Iris pigment epithelial cell (primary cell): ENCODE data around the gene WNK1.
"Not testable (repeated sequence)": the region's sequence is repeated elsewhere in the genome, so short reads cannot be mapped to it uniquely, and the experiment has no call there.

Source experiments
- DNase-seq: peaks from one replicate; pipeline ENCODE4 v3.0.0-alpha.2; 2011; ENCODE audit warnings: low read depth

The WNK1 gene

DNA sequence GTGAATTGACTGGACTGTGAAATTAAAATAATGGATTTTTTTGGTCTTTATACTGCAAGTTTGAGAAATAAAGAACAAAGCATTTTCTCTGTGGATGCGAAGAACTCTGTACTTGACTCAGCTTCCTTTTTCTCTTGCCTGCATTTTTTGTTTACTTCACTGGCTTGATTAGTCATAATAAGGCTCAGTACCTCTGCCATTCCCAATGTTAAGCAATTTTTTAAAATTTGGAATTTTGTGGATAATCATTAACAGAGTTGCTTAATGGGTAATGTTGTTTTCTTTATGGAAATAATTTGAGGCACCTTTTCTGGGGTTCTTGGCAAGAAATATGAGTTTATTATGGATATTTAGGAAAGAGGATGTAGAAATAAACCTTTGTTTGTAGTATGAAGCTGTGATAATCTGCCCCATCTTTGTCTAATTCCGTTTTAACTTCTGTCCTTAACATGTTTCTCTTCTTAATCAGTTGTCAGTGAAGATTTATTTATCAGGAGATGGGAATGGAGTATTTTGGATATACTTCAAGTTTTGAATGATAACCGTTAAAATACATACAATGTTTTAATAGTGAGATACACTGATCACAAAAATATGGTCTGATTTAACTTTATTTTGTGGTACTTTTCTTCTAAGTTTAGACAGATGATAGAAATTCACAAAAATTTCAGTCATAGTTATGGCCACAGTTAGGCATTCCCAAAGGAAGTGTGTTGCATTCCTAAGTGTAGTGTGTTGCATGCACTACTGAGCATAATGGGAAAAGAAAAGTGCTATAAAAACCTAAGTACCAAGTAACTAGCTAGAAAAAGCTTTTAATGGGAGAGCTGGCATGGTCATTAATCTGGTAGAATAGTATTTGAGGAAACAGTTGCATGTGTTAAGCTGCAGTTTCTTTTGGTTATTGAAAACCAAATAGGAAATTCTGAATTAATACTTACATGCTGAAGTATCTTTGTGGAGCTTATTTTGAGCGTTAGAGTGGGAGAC lies 27.7 kb downstream of the WNK1 start:
- DNase-seq = peak; percentile 65

DNA sequence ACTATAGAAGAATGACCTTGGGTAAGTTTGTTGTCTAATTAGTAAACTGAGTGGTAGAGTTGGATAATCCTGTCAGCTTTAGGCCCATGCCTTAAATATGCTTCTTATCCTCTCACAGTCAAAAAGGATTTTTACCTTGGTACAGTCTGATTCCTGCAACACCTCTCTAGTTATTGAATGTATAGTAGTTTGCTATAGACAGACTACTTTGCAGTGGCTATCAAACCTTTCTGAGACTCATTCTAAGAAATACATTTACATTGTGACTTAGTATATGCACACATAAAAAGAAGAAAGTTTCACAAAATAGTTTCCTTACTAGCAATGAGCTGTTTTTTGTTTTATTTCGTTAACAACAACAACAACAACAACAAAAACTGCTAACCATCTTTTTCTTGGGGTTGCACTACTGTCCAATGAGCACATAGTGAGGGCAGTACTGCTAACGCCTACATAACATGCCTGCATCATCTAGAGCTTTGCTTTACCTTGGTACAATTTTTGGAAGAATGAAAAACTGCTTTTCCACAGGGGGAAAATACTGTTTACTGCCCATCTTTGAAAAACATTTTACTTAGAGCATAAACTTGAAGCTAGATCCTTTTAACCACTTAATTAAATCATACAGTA lies 28.5 kb downstream of the WNK1 start:
- no peak for DNase-seq

DNA sequence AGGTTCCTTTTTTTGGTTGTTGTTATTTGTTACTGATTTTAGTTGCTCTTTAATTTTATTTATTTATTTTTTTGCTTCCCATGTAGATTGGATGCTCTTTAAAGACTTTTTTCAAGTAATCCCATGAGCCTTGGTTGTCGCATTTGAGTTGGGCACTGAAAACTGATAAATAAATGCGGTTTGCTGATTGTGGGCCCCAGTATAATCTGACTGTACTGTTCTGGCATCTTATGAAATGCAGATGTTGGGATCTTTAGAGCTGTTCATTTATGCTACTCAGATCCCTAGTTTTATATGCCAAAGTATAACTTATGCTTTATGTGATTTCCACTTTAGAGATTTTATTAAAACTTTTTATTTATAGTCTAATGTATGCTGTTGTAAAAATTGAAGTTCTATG lies 33.3 kb downstream of the WNK1 start:
- no peak for DNase-seq

DNA sequence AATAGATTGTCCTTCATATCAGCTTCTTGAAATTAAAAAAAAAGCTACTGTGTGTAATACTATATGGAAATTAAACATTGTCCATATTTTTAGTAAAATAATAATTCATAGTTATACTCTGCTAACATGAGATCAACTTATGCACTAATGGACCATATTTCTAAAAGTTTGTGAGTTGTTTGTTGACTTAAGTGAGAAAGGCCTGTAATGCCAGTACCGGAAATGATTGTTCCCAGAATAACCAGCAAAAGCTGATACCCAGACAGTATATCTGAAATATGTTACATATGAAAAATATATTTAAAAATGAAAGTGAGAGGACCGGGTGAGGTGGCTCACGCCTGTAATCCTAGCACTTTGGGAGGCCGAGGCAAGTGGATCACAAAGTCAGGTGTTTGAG lies 35.9 kb downstream of the WNK1 start:
- no peak for DNase-seq

DNA sequence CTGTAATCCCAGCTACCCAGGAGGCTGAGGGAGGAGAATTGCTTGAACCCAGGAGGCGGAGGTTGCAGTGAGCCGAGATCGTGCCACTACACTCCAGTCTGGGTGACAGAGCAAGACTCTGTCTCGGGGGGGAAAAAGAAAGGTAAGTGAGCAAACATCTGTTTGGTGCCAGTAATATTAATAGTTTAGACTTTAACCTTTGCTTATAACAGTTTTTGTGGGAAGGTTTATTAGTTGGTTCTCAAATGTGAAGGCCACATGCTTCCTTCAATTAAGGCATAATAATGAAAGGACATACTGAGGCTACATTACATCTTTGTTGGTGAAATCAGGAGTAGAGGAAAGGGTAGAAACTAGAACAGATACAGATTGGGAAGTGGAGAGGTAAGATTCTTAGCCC lies 36.4 kb downstream of the WNK1 start:
- not testable (repeated sequence) for DNase-seq

DNA sequence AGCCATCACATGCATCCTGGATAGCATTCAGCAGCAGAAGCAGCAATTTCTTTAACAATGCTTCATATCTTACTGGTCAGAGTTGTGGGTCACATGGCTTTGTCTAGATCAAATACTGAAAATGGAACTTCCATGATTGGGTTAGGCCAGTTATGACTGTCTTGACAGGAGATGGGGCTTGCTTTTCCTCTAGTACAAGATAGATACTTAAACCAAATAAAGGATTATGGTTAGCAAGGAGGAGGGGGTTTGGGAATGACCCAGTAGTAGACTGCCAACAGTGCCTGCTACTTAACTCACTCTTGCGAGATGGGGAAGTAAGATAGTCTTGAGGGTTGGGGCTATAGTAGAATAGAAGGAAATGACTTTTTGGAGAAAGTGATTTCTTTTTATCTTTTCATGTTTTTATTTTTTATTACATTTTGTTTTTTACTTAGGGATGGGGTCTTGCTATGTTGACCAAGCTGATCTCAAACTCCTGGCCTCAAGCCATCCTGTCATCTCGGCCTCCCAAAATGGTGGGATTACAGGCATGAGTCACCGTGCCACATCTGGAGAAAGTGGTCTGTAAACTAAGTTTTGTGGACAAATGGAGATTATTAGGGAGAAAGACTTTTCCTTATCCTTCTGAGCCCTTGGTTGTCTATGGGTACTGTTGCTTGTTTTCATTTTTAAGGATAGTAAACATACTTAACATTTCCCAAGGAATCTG lies 37.6 kb downstream of the WNK1 start:
- DNase-seq = no peak

DNA sequence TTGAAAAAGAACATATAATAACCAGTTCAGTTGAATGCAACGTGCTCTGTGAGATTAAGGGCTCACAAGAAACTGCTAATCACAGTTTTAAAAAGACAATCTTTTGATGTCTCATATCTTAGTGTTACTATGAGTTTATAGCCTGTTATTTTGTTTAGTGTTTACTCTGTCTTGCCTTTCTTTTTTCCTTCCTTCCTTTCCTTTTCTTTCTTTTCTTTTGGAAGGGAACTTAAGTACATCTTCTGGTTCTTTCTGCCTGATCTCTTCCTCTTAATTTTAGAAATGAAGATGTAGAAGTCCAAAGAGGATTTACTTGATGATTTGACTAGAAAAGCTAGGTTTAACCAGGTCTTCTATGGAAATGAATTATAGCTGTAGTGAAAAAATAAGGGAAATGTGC lies 38.2 kb downstream of the WNK1 start:
- DNase-seq = no peak

DNA sequence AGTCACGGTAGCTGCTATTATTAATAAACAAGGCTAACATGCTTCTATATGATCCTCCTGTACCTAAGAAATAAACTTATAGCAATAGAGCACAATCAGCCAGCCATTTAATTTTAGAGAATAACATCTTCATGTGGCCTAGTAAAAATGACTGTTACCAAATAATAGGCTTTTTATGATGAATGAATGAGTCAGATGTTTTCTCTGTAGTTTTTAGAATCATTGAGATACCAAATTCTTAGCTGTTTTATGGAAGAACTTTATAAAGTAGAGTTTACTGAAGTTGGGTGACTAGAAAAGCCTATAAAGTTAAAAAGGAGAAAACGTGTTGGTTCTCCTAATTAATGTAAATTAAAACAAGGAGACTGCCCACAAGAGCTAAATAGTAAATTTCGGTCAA lies 40.7 kb downstream of the WNK1 start:
- no peak for DNase-seq

DNA sequence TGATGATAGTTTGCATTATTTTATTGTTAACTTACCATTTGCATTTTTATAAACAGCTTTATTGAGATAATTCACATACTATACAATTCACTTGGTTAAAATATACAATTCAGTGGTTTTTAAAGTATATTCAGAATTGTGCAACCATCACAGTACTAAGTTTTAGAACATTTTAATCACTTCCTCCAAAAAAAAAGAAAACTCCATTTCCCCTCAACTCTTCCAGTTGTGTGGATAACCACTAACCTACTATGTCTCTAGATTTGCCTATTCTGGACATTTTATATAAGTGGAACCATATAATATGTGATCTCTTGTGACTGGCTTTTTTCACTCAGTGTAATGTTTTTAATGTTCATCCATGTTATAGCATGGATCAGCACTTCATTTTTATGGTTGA lies 41.3 kb downstream of the WNK1 start:
- DNase-seq = no peak

DNA sequence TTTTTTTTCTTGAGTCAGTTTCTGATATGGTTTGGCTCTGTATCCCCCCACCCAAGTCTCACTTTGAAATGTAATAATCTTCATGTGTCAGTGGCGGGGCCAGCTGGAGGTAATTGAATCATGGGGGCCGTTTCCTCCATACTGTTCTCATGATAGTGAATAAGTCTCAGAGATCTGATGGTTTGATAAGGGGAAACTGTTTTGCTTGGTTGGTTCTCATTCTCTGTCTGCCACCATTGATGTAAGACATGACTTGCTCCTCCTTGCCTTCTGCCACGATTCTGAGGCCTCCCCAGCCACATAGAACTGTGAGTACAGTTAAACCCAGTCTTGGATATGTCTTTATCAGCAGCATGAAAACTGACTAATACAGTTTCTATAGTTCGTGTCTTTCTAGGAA lies 42.9 kb downstream of the WNK1 start:
- DNase-seq = peak; percentile 50

DNA sequence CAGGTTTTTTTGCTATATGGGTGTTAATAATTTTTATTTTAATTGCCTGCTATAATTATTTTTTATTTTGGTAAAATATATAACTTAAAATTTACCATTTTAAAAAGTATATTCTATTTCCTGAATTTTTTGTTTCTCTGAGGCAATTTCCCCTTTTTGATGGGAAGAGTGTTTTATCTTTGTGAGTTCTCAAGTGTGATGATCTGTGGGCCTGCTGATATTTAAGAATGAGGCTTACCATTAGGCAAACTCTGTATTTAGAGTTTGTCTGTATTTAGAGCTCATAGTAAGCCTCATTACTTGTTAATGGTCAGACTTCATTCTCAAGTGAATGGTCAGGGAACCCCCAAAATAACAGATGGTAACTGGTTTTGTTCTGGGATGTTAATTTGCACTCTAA lies 48.0 kb downstream of the WNK1 start:
- DNase-seq = no peak

DNA sequence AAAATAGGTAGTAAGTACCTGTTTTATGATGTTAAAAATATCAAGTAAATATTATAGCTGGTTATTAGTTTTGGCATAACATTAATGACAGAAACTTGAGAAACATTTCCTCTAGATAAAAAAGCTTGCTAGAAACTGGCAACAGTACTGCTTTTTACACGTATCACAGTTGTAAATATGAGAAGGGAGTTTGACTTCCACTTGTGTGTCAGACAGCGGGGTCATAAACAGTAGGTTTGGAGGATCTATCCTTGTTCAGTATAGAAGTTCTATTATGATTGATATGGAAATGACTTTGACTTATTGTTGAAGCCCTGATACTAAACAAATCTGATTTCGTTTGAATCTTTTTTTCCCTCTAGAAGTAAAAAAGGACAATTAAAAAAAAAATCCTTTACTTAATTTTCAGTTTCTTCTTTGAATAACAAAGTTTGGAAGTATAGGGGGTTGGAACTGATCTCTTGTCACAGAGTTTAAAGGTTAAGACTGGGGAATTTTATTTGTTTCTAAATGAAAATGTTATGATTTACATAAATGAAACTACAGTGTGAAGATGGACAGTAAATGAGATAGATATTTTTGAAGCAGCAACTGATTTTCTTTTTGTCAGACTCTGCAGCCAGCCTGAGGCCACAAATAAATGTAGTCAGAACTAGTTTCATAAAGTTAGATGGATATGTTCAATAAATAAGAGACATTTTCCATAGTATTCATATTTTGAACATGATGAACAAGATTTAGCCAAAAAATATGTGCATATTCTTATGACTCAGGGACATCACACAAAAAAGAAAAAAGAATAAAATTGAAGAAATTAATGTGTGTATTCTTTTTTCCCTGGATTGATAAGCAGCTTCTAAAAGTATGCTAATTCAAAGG lies 50.1 kb downstream of the WNK1 start:
- peak; percentile 40 for DNase-seq

DNA sequence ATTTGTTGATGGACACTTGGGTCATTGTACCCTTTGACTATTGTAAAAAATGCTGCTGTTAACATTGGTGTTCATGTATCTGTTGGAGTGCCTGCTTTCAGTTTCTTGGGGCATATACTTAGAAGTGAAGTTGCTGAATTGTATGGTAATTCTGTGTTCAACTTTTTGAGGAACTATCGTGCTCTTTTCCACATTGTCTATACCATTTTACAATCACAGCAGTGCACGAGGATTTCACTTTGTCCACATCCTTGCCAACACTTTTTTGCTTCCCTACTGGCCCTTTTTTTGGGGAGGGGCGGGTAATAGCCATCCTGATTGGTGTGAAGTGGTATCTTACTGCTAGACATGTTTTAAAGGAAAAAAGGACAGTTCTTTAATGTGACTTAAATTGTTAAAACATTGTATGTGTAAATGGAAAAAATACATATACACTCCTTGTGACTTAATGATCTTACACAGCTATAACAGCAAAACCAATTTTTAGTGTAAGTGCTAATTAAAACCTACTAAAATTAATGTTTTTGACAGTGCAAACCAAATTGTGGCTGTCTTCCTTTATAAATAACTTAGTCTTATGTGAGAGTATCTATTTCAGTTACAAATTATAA lies 52.7 kb downstream of the WNK1 start:
- no peak for DNase-seq

DNA sequence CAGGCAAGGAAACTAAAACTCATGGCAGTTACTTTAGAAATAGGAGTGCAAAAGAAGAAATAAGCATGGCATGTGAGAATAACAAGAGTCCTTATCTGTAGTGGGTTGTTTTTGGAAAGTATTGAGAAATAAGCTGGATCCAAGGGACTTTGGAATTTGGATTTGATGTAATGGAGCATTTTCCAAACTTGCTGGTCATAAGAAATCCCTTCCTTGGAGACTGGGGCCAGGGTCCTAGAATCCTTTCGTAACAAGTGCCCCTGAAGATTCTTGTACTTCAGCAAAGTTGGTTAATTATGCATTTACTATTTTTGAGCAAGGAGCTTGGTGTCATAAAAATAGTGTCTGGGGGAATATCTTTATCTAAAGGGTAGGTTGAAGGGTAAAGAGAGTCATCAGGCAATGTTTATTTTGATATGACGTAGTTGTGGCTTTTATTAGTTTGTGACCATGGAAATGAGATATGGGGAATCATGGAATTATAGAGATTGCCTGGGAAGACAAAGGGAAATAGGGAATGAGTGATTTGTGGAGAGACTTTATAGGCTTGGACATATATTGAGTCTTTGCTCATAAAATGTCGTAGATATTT lies 53.9 kb downstream of the WNK1 start:
- no peak for DNase-seq

DNA sequence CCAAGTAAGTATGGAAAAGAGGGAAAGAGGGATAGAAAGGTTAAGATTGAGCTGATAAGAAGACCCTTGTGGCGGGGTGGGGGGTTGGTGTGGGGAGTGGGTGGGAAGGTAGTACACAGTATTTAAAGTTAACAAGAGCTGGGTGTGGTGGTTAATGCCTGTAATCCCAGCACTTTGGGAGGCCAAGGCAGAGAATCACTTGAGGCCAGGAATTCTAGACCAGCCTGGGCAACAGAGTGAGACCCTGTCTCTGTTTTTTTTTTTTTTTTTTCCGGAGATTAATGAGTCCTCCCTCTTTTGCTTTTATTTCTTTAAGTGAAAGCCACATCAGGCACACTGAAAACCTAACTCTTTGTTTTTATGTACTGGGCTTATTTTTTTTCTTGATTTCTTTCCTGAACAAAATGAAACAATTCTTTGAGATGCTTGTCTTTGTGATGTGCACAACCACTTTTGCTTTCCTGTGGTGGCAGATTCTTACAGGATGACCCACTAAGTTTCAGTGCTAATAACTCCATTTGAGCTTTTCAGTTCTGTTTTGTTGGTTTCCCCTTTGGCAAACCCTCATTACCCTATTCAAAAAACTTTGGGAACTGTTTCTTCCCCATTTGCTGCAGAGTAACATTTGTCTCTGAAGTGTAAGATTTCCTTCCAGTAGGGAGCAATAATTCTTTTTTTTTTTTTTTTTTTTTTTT lies 54.8 kb downstream of the WNK1 start:
- DNase-seq = no peak

DNA sequence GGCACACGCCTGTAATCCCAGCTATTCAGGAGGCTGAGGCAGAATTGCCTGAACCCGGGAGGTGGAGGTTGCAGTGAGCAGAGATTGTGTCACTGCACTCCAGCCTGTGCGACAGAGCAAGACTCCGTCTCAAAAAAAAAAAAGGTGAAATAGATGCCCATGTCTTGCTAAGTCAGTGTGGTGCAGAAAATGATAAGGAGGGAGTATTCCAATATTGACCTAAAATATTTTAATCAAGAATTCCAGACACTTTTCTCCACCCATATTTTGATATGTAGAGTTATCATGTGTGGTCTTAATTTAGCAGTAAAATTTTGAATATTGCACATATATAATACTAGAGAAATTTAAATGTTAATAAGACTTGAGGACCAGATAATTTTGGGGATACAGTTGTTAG lies 57.7 kb downstream of the WNK1 start:
- DNase-seq = no peak

DNA sequence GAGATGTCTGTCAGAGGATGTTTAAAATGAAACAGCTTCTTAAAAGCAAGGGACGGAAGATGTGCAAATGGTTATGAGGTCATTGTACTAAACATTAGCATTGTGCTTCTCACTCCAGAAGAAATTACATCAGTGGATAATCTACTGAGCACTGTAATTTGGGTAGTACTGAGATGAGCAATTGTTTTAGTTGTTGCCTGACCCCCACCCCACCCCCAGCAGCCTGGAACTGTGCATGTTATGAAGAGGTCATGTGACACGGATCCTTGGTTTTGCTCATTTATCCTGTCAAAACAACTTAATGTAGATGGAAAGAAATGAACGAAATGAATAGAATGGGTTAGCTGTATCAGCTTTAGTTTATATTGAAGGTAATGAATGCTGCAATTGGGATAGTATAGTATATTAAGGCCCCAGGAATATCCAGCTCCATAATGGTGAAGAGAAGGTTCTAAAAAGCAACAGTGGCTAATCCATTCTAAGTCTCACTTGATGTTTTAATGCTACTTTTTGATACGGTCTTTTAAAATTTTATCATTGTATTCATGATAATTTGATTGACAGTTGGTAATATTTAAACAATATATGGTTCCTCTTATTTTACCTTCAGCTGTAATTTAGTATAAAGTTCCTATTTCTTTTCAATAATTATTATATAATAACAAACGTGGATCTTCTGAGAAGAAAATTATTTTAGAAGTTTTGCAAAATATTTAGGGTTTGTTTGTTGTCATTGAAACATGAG lies 58.5 kb downstream of the WNK1 start:
- DNase-seq = no peak

DNA sequence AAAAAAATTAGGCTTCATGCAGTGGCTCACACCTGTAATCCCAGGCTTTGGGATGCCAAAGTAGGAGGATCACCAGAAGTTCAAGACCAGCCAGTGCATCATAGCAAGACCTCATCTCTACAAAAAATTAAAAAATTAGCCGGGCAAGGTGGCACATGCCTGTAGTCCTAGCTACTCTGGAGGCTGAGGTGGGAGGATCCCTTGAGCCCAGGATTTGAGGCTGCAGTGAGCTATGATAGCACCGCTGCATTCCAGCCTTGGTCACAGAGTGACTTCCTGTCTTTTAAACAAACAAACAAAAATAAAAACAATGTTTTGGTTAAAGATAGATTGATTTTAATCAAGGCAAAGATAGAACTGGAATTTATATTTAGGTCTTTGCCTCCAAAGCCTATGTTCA lies 60.6 kb downstream of the WNK1 start:
- no peak for DNase-seq

DNA sequence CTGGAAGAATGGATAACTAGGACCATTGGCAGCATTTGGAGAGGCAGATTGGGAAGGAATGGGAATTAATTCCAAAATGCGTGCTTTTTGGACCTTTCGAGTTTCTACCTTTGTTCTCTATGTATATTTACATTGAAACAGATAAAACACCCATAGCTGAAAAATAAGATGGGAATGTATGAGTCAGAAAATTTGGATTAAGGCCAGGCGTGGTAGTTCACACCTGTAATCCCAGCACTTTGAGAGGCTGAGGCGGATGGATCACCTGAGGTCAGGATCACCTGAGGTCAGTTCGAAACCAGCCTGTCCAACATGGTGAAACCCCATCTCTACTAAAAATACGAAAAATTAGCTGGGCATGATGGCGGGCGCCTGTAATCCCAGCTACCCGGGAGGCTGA lies 65.1 kb downstream of the WNK1 start:
- DNase-seq = not testable (repeated sequence)
